Vagina (tissue), 2 donors: Measurements from ENCODE around the gene GPR87. TPM values are rescaled to one million over a fixed set of nuclear protein-coding genes. Genes with fewer than 3 reads are reported as not detected.

Experiments used
- DNase-seq, 2 donors: peaks; one replicate each; pipeline ENCODE4 v3.0.0-alpha.2; 2017; ENCODE audit errors: extremely low spot score in 2 of 2
- H3K27ac ChIP-seq: fragments of 200-600 bp; sonication (generic); one replicate; pipeline ENCODE4 v1.5.1; 2019
- H3K27me3 ChIP-seq: fragments of 200-600 bp; sonication (generic); one replicate; pipeline ENCODE4 v1.5.1; 2019
- H3K36me3 ChIP-seq, 2 donors: fragments of 200-600 bp; sonication (generic); one replicate each; pipeline ENCODE4 v1.5.1; 2017 to 2019
- H3K4me1 ChIP-seq: fragments of 200-600 bp; sonication (generic); one replicate; pipeline ENCODE4 v1.5.1; 2019
- H3K4me3 ChIP-seq, 2 donors: fragments of 200-600 bp; sonication (generic); 1 replicate in 1 of 2; 2 replicates in 1 of 2; pipeline ENCODE4 v1.5.1; 2016 to 2019
- H3K9me3 ChIP-seq: fragments of 200-600 bp; sonication (generic); one replicate; pipeline ENCODE4 v1.5.1; 2019
- CTCF ChIP-seq, 3 experiments: fragments of 450-650 bp in 2 of 3; fragments of 200-600 bp in 1 of 3; sonication (generic) in 1 of 3; IDR thresholded peaks; one replicate each; pipeline ENCODE4 v1.5.1; 2017 to 2019; ENCODE audit warnings: antibody characterized with exemption in 3 of 3, mild to moderate bottlenecking in 2 of 3, moderate library complexity in 2 of 3
- POLR2A ChIP-seq, 2 donors: fragments of 450-650 bp; IDR thresholded peaks; one replicate each; pipeline ENCODE4 v1.6.1; 2017; ENCODE audit warnings: antibody characterized with exemption in 2 of 2, mild to moderate bottlenecking in 2 of 2, moderate library complexity in 2 of 2
- POLR2AphosphoS5 ChIP-seq, 2 donors: sonication (generic); formaldehyde crosslinking; IDR thresholded peaks; one replicate each; pipeline ENCODE4 v1.9.0; 2017; ENCODE audit warnings: antibody characterized with exemption in 2 of 2, mild to moderate bottlenecking in 2 of 2, low read depth in 1 of 2; ENCODE audit not compliant: insufficient read depth in 1 of 2
- intact Hi-C: fragments of 100-400 bp; cut with DNase I; formaldehyde crosslinking; loops from one replicate; pipeline ENCODE4 v1.15.1; 2023
- total RNA-seq: library from RNA; depleted of rRNA; stranded (reverse); fragments of >200 nt; gene quantifications from one replicate; pipeline ENCODE4 v1.2.3, GENCODE V29; 2016

Gene GPR87
- total RNA-seq, 1 donor from 2014 or later: 12.3 TPM

GRCh38 chr3:151275091-151275490, 41.5 kb downstream of the GPR87 start:
- no peak for TF ChIP-seq CTCF (IDR thresholded peaks at IDR 0.05)
- no peak for TF ChIP-seq POLR2AphosphoS5 (IDR thresholded peaks at IDR 0.05; ENCODE audit: insufficient read depth in 1 of 2, low read depth in 1 of 2)
- no peak for TF ChIP-seq POLR2A (IDR thresholded peaks at IDR 0.05)
- Histone ChIP-seq H3K4me1 (no peaks in the 10 kb centered on the region), H3K27me3 (no peaks in the 10 kb centered on the region), H3K36me3 (no peaks in the 10 kb centered on the region), H3K9me3 (no peaks in the 10 kb centered on the region), H3K27ac (no peak overlapping the region), H3K4me3 (no peak overlapping the region)
- intact Hi-C loops: no loop called here
- no peak for DNase-seq

- DNase-seq: no peak
- H3K4me1 ChIP-seq: no peaks in the 10 kb centered on the region
- H3K36me3 ChIP-seq: no peaks in the 10 kb centered on the region
- H3K9me3 ChIP-seq: no peaks in the 10 kb centered on the region
- intact Hi-C loops: no loop called here
- no peak overlapping the region for H3K4me3 ChIP-seq
- no peaks in the 10 kb centered on the region for H3K27me3 ChIP-seq
- TF ChIP-seq POLR2AphosphoS5 (IDR thresholded peaks at IDR 0.05; ENCODE audit: insufficient read depth in 1 of 2, low read depth in 1 of 2) (no peak), CTCF (IDR thresholded peaks at IDR 0.05) (no peak), POLR2A (IDR thresholded peaks at IDR 0.05) (no peak)
- H3K27ac ChIP-seq: no peak overlapping the region
Measured at GRCh38 chr3:151269631-151270030, 47.0 kb downstream of the GPR87 start.

GRCh38 chr3:151268267-151269235, 48.1 kb downstream of the GPR87 start:
- no peak for DNase-seq
- H3K9me3 ChIP-seq: no peaks in the 10 kb centered on the region
- intact Hi-C loops: no loop called here

GRCh38 chr3:151267066-151267465, 49.6 kb downstream of the GPR87 start:
- H3K9me3 ChIP-seq: no peaks in the 10 kb centered on the region
- no peaks in the 10 kb centered on the region for H3K36me3 ChIP-seq
- intact Hi-C loops: no loop called here
- peaks cover 6% of the 10 kb centered on the region for H3K4me1 ChIP-seq
- no peak overlapping the region for H3K27ac ChIP-seq
- H3K27me3 ChIP-seq: no peaks in the 10 kb centered on the region
- no peak overlapping the region for H3K4me3 ChIP-seq
- no peak for DNase-seq
- TF ChIP-seq CTCF (IDR thresholded peaks at IDR 0.05) (no peak), POLR2AphosphoS5 (IDR thresholded peaks at IDR 0.05; ENCODE audit: insufficient read depth in 1 of 2, low read depth in 1 of 2) (no peak), POLR2A (IDR thresholded peaks at IDR 0.05) (no peak)

More at GRCh38 chr3:151268267-151269235, 48.1 kb downstream of the GPR87 start:
- Histone ChIP-seq H3K36me3 (no peaks in the 10 kb centered on the region), H3K4me1 (peaks cover 6% of the 10 kb centered on the region), H3K27ac (no peak overlapping the region), H3K4me3 (no peak overlapping the region), H3K27me3 (no peaks in the 10 kb centered on the region)
- TF ChIP-seq POLR2AphosphoS5 (IDR thresholded peaks at IDR 0.05; ENCODE audit: insufficient read depth in 1 of 2, low read depth in 1 of 2): no peak

- H3K27me3 ChIP-seq: no peaks in the 10 kb centered on the region
- no peak for DNase-seq
- no peak overlapping the region for H3K27ac ChIP-seq
- intact Hi-C loops: no loop called here
- no peak overlapping the region for H3K4me3 ChIP-seq
- H3K4me1 ChIP-seq: peaks cover 6% of the 10 kb centered on the region
- H3K9me3 ChIP-seq: no peaks in the 10 kb centered on the region
- H3K36me3 ChIP-seq: no peaks in the 10 kb centered on the region
- TF ChIP-seq CTCF (IDR thresholded peaks at IDR 0.05): no peak
- TF ChIP-seq POLR2A (IDR thresholded peaks at IDR 0.05): no peak
- TF ChIP-seq POLR2AphosphoS5 (IDR thresholded peaks at IDR 0.05; ENCODE audit: insufficient read depth in 1 of 2, low read depth in 1 of 2): no peak
Measured at GRCh38 chr3:151265866-151266265, 50.8 kb downstream of the GPR87 start.
